HG03060 (cell line): ENCODE data around the gene MACROD1.

ENCODE experiments used
- ATAC-seq: cut with Tn5 transposase; IDR thresholded peaks from one replicate; pipeline ENCODE4 v1.9.1; 2021; ENCODE audit warnings: low read depth, moderate number of reproducible peaks; ENCODE audit not compliant: unreplicated experiment

Gene MACROD1

GRCh38 chr11:64042301-64042700 is 123.6 kb downstream of the MACROD1 start:
- no peak for ATAC-seq

- no peak for ATAC-seq
Measured at GRCh38 chr11:64041846-64042245, 124.1 kb downstream of the MACROD1 start.

GRCh38 chr11:64040684-64041322 is 125.1 kb downstream of the MACROD1 start:
- ATAC-seq: no peak

GRCh38 chr11:64039012-64039665 is 126.8 kb downstream of the MACROD1 start:
- ATAC-seq: no peak

GRCh38 chr11:64038500-64038899 is 127.4 kb downstream of the MACROD1 start:
- ATAC-seq: no peak

- no peak for ATAC-seq
Measured at GRCh38 chr11:64037027-64037634, 128.8 kb downstream of the MACROD1 start.

GRCh38 chr11:64036087-64037026 is 129.6 kb downstream of the MACROD1 start:
- no peak for ATAC-seq

- ATAC-seq: no peak
Measured at GRCh38 chr11:64035576-64035975, 130.3 kb downstream of the MACROD1 start, which contains the start of gene FLRT1. TSS of gene FLRT1 (plus strand) at chr11:64035931. CDS start at chr11:64116268, 80,337 bp downstream.

- ATAC-seq: no peak
Measured at GRCh38 chr11:64035081-64035524, 130.8 kb downstream of the MACROD1 start.

- no peak for ATAC-seq
Measured at GRCh38 chr11:64034411-64034811, 131.5 kb downstream of the MACROD1 start.

- ATAC-seq: no peak
Measured at GRCh38 chr11:64032050-64032449, 133.9 kb downstream of the MACROD1 start.

GRCh38 chr11:64031001-64031400 is 134.9 kb downstream of the MACROD1 start:
- no peak for ATAC-seq

- no peak for ATAC-seq
Measured at GRCh38 chr11:64029773-64030172, 136.1 kb downstream of the MACROD1 start.

- ATAC-seq: no peak
Measured at GRCh38 chr11:64028398-64029115, 137.4 kb downstream of the MACROD1 start.

- ATAC-seq: no peak
Measured at GRCh38 chr11:64027651-64028397, 138.1 kb downstream of the MACROD1 start.

- no peak for ATAC-seq
Measured at GRCh38 chr11:64026575-64027205, 139.2 kb downstream of the MACROD1 start.

GRCh38 chr11:64025205-64025604 is 140.7 kb downstream of the MACROD1 start:
- no peak for ATAC-seq

- no peak for ATAC-seq
Measured at GRCh38 chr11:64023712-64024710, 141.9 kb downstream of the MACROD1 start.
